IMR-90 (cell line): ENCODE results near the gene ACSL6. TPM values are rescaled to one million over a fixed set of nuclear protein-coding genes. Genes with fewer than 3 reads are reported as not detected.

Experiments used
- ATAC-seq: fragments of 200-7000 bp; cut with Tn5 transposase; 2 replicates; pipeline ENCODE4 v1.9.1; 2020; ENCODE audit warnings: low read depth, mild to moderate bottlenecking, moderate library complexity
- BruUV-seq: library from RNA; stranded (reverse); fragments of 400-500 nt; replicated peaks from 2 replicates; lab custom pipeline; 2021; lab: Mats Ljungman, UMichigan
- CTCF ChIA-PET: fragments of 300-600 bp; formaldehyde crosslinking; extraction: SDS; loops from one replicate; lab custom pipeline; 2021; ENCODE audit warnings: antibody characterized with exemption; lab: Yijun Ruan, JAX
- POLR2A ChIA-PET: fragments of 300-600 bp; sonication (Branson Sonifier 250); formaldehyde crosslinking; loops from one replicate; lab custom pipeline; 2022; ENCODE audit warnings: antibody characterized with exemption; ENCODE audit not compliant: unreplicated experiment; lab: Charles Lee
- DNase-seq: peaks from one replicate; pipeline ENCODE4 v3.0.0; 2013
- H2AFZ ChIP-seq: replicated peaks from 2 replicates; pipeline ENCODE3; 2013; ENCODE audit warnings: low read length, mild to moderate bottlenecking; ENCODE audit not compliant: poor library complexity
- H2AK5ac ChIP-seq: 2 replicates; pipeline ENCODE4 v1.6.1; 2013; ENCODE audit warnings: low read depth, low read length, inconsistent platforms
- H2AK9ac ChIP-seq: replicated peaks from 2 replicates; pipeline ENCODE3; 2013; ENCODE audit warnings: mild to moderate bottlenecking, low read depth, low read length, moderate library complexity; ENCODE audit not compliant: poor library complexity
- H2BK120ac ChIP-seq: 2 replicates; pipeline ENCODE4 v1.6.1; 2013; ENCODE audit warnings: low read depth, low read length, inconsistent platforms
- H2BK15ac ChIP-seq: 3 replicates; pipeline ENCODE4 v1.6.1; 2013; ENCODE audit warnings: low read depth, low read length, inconsistent platforms
- H2BK20ac ChIP-seq: 2 replicates; pipeline ENCODE4 v1.6.1; 2013; ENCODE audit warnings: low read depth, mild to moderate bottlenecking, inconsistent platforms, low read length, moderate library complexity
- H2BK5ac ChIP-seq: 2 replicates; pipeline ENCODE4 v1.6.1; 2013; ENCODE audit warnings: mild to moderate bottlenecking, low read depth, low read length, inconsistent platforms; ENCODE audit not compliant: poor library complexity, severe bottlenecking
- H3K14ac ChIP-seq: replicated peaks from 2 replicates; pipeline ENCODE4 v1.6.1; 2013; ENCODE audit warnings: low read depth, low read length, inconsistent platforms
- H3K18ac ChIP-seq: 2 replicates; pipeline ENCODE4 v1.6.1; 2013; ENCODE audit warnings: low read depth, low read length, control low read depth
- H3K23ac ChIP-seq: 2 replicates; pipeline ENCODE4 v1.6.1; 2013; ENCODE audit warnings: low read depth, low read length, inconsistent platforms
- H3K27ac ChIP-seq: 2 replicates; pipeline ENCODE4 v1.5.1; 2013; ENCODE audit warnings: mild to moderate bottlenecking, control low read depth, low read length; ENCODE audit not compliant: insufficient read depth
- H3K27me3 ChIP-seq: 2 replicates; pipeline ENCODE4 v1.6.1; 2013; ENCODE audit warnings: low read length; ENCODE audit not compliant: control insufficient read depth, insufficient read depth
- H3K36me3 ChIP-seq: 2 replicates; pipeline ENCODE4 v1.6.1; 2013; ENCODE audit warnings: low read length, mixed read lengths; ENCODE audit not compliant: control insufficient read depth, insufficient read depth
- H3K4ac ChIP-seq: 2 replicates; pipeline ENCODE4 v1.6.1; 2013; ENCODE audit warnings: low read depth, low read length, inconsistent platforms
- H3K4me1 ChIP-seq: 2 replicates; pipeline ENCODE4 v1.6.1; 2013; ENCODE audit warnings: low read length, mixed read lengths; ENCODE audit not compliant: control insufficient read depth, insufficient read depth
- H3K4me2 ChIP-seq: 2 replicates; pipeline ENCODE4 v1.6.1; 2013; ENCODE audit warnings: low read depth, mild to moderate bottlenecking, control low read depth, low read length, moderate library complexity
- H3K4me3 ChIP-seq: 2 replicates; pipeline ENCODE4 v1.5.1; 2013; ENCODE audit warnings: low read depth, mild to moderate bottlenecking, control low read depth, low read length, moderate library complexity; ENCODE audit not compliant: insufficient read depth
- H3K56ac ChIP-seq: 2 replicates; pipeline ENCODE4 v1.6.1; 2013; ENCODE audit warnings: low read length, inconsistent platforms; ENCODE audit not compliant: insufficient read depth; ENCODE audit errors: extremely low read depth
- H3K79me1 ChIP-seq, 2 experiments: 2 replicates each; pipeline ENCODE4 v1.6.1; 2013; ENCODE audit warnings: low read length in 2 of 2, inconsistent platforms in 1 of 2, low read depth in 1 of 2
- H3K9ac ChIP-seq: 2 replicates; pipeline ENCODE4 v1.6.1; 2013; ENCODE audit warnings: low read depth, low read length, control low read depth
- H3K9me1 ChIP-seq: 2 replicates; pipeline ENCODE4 v1.6.1; 2013; ENCODE audit warnings: low read length, inconsistent platforms; ENCODE audit not compliant: insufficient read depth
- H3K9me3 ChIP-seq: 2 replicates; pipeline ENCODE4 v1.6.1; 2013; ENCODE audit warnings: low read length; ENCODE audit not compliant: control insufficient read depth, insufficient read depth
- H4K20me1 ChIP-seq: 2 replicates; pipeline ENCODE4 v1.6.1; 2013; ENCODE audit warnings: low read length, inconsistent platforms; ENCODE audit not compliant: insufficient read depth
- H4K5ac ChIP-seq: 2 replicates; pipeline ENCODE4 v1.6.1; 2013; ENCODE audit warnings: mild to moderate bottlenecking, low read depth, low read length, control low read depth
- H4K8ac ChIP-seq, 2 experiments: 2 replicates each; pipeline ENCODE4 v1.6.1; 2013; ENCODE audit warnings: low read depth in 2 of 2, low read length in 2 of 2, control low read depth in 1 of 2, inconsistent platforms in 1 of 2
- H4K91ac ChIP-seq: 2 replicates; pipeline ENCODE4 v1.6.1; 2013; ENCODE audit warnings: low read depth, low read length, inconsistent platforms; ENCODE audit not compliant: insufficient read depth
- CEBPB ChIP-seq: IDR thresholded peaks from 2 replicates; pipeline ENCODE4 v1.6.1; 2012; ENCODE audit warnings: low read depth, low read length, improper control_type of control experiment
- ELK1 ChIP-seq: fragments of 150-350 bp; IDR thresholded peaks from 2 replicates; pipeline ENCODE4 v1.6.1; 2016; ENCODE audit warnings: low read depth, mild to moderate bottlenecking, low read length, moderate library complexity, borderline replicate concordance
- MAFK ChIP-seq: IDR thresholded peaks from 2 replicates; pipeline ENCODE4 v1.6.1; 2012; ENCODE audit warnings: low read depth, low read length, improper control_type of control experiment
- NFE2L2 ChIP-seq: fragments of 150-350 bp; IDR thresholded peaks from 2 replicates; pipeline ENCODE4 v1.6.1; 2016; ENCODE audit warnings: low read depth, mild to moderate bottlenecking, low read length
- POLR2A ChIP-seq: IDR thresholded peaks from 2 replicates; pipeline ENCODE4 v1.6.1; 2012; ENCODE audit warnings: mild to moderate bottlenecking, low read depth, low read length
- WGBS, 2 experiments: methylation state at CpG; one replicate each; pipeline versions ENCODE4 v1.1.5 to v1.1.7; 2013; ENCODE audit warnings: missing lambda C conversion rate in 2 of 2; ENCODE audit not compliant: insufficient read length in 1 of 2; ENCODE audit errors: extremely low coverage in 2 of 2; 5-methylcytosine and 5-hydroxymethylcytosine counted together
- dilution Hi-C: fragments of 300-500 bp; cut with HindIII; formaldehyde crosslinking; loops from one replicate; pipeline ENCODE4 v1.14.3; 2018; ENCODE audit warnings: low sequenced_read_pairs; ENCODE audit not compliant: unreplicated experiment
- in situ Hi-C: fragments of 300-500 bp; cut with MboI; formaldehyde crosslinking; loops from 3 replicates; pipeline ENCODE4 v1.14.3; 2019; ENCODE audit warnings: low sequenced_read_pairs, inconsistent platforms, mixed read lengths
- intact Hi-C: fragments of 100-400 bp; cut with micrococcal nuclease; formaldehyde crosslinking; loops from 2 replicates; pipeline ENCODE4 v1.10.0; 2022
- polyA plus RNA-seq, 3 experiments: library from polyadenylated mRNA; depleted of rRNA; stranded (reverse); fragments of >200 nt; gene quantifications; 2 replicates each; pipeline ENCODE4 v1.2.3, GENCODE V29; 2012; ENCODE audit warnings: low replicate concordance in 1 of 3
- total RNA-seq: library from RNA; depleted of rRNA; stranded (reverse); fragments of >200 nt; gene quantifications from 2 replicates; pipeline ENCODE4 v1.2.3, GENCODE V29; 2012

The ACSL6 gene
- total and polyA plus RNA-seq, 2 of the 4 experiments (the other 2 are of a cell fraction), result not detected

DNA sequence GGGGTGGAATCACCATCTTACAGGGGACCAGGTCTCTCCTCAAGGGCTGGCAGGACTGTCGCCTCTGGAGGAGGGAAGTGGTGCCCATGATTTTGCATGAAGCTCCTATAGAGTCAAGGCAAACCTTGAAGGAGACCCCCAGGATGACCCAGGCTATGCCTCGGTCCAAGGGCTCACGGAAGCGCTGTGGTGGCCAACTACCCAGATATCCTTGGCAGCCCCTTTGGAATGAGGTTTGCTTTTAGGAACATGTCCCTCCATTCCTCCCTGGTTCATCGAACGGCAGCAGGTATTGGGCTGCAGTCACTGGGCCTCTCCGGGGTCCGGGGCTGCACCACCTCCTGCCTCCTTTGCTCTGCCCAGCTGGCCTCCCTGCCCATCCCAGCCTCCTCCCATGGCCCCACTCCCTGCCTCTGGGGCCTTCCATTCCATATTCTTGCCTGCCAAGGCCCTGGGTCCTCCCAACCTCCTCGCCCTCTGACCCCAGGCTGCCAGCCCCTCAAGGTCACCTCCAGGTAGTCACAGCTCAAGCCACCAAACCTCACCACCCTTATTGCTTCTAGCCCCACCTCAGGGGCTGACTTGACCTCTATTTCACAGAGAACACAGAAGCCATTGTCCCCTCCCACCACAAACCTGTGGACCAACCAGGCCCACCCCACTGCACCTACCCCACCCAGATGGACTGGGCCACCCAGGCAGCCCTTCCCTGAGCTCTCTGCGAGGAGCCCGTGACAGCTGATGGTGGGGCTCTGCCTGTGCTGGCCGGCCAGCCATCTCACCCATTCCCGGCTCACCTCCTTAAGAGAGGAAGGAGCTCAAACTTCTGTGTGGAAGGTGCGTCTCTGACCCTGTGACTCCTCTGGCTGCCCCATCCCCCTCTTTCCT, 45.4 kb upstream of the ACSL6 start:
- intact Hi-C loops, result no loop called here
- Histone ChIP-seq H3K9me3 (no peaks in the 10 kb centered on the region), H3K27me3 (peaks cover 32% of the 10 kb centered on the region), H3K4me1 (no peaks in the 10 kb centered on the region), H3K36me3 (no peaks in the 10 kb centered on the region), H3K9me1 (no peaks in the 10 kb centered on the region), H3K4ac (no peak overlapping the region), H4K5ac (no peak overlapping the region), H2BK120ac (no peak overlapping the region), H3K23ac (no peak overlapping the region), H2AK5ac (no peak overlapping the region), H3K9ac (no peak overlapping the region), H2AK9ac (no peak overlapping the region), H2BK15ac (no peak overlapping the region), H3K18ac (no peak overlapping the region), H2AFZ (no peak overlapping the region), H3K56ac (no peak overlapping the region), H2BK20ac (no peak overlapping the region), H4K91ac (no peak overlapping the region), H3K4me3 (no peak overlapping the region), H2BK5ac (no peak overlapping the region), H3K27ac (no peak overlapping the region), H3K14ac (no peak overlapping the region), H3K79me1 (no peaks in the 10 kb centered on the region), H4K8ac (no peak overlapping the region), H4K20me1 (no peaks in the 10 kb centered on the region), H3K4me2 (no peak overlapping the region)
- no TSS peak for BruUV-seq
- dilution Hi-C loops, result no loop called here
- POLR2A ChIA-PET, result no interaction called here
- no peak for ATAC-seq
- DNase-seq, result no peak
- in situ Hi-C loops, result no loop called here
- CTCF ChIA-PET, result no interaction called here
- 74% methylated on average over 6 of the region's 14 CpGs; no CpG with 5 or more reads in 1 of the 2 experiments for WGBS, 2 experiments
- TF ChIP-seq NFE2L2 (no peak), CEBPB (no peak), POLR2A (no peak), ELK1 (no peak), MAFK (no peak)
